Nephron (organoid): ENCODE results near the gene COMT.

ENCODE experiments used
- H3K27ac Mint-ChIP-seq, 3 experiments: 2 replicates each; pipeline ENCODE4 v1.8.0; 2020; ENCODE audit warnings: mixed read lengths in 3 of 3, mild to moderate bottlenecking in 2 of 3, moderate library complexity in 1 of 3
- H3K27me3 Mint-ChIP-seq: 2 replicates; pipeline ENCODE4 v1.8.0; 2021; ENCODE audit warnings: low read depth, mild to moderate bottlenecking, moderate library complexity, mixed read lengths
- H3K36me3 Mint-ChIP-seq: 2 replicates; pipeline ENCODE4 v1.8.0; 2020; ENCODE audit warnings: low read depth, mixed read lengths
- H3K4me1 Mint-ChIP-seq: 2 replicates; pipeline ENCODE4 v1.8.0; 2020; ENCODE audit warnings: mixed read lengths
- H3K4me3 Mint-ChIP-seq, 3 experiments: 2 replicates each; pipeline ENCODE4 v1.8.0; 2020; ENCODE audit warnings: mild to moderate bottlenecking in 3 of 3, mixed read lengths in 3 of 3, moderate library complexity in 2 of 3
- H3K9me3 Mint-ChIP-seq: 2 replicates; pipeline ENCODE4 v1.8.0; 2020; ENCODE audit warnings: mixed read lengths
- CTCF ChIP-seq, 3 experiments: fragments of 200-600 bp; sonication (generic); IDR thresholded peaks; one replicate each; pipeline ENCODE4 v1.5.0; 2021; ENCODE audit warnings: antibody characterized with exemption in 3 of 3; ENCODE audit not compliant: unreplicated experiment in 3 of 3

Gene COMT

GRCh38 chr22:19943082-19944026, 1.8 kb downstream of the COMT start:
- no peaks in the 10 kb centered on the region for H3K9me3 Mint-ChIP-seq
- H3K4me1 Mint-ChIP-seq, result peaks cover 54% of the 10 kb centered on the region
- H3K27me3 Mint-ChIP-seq, result no peaks in the 10 kb centered on the region
- H3K27ac Mint-ChIP-seq, result peak overlapping the region; percentile 99 to 100 (median 100)
- H3K4me3 Mint-ChIP-seq, result peak overlapping the region; percentile 91 to 98 (median 93)
- TF ChIP-seq CTCF (IDR thresholded peaks at IDR 0.05; ENCODE audit: unreplicated experiment in 3 of 3), result no peak
- peaks cover 12% of the 10 kb centered on the region for H3K36me3 Mint-ChIP-seq

- Mint-ChIP-seq H3K27me3 (peaks cover 5% of the 10 kb centered on the region), H3K4me3 (no peak overlapping the region), H3K4me1 (peaks cover 30% of the 10 kb centered on the region), H3K27ac (peak overlapping the region in 1 of 3 experiments; percentile 60), H3K9me3 (no peaks in the 10 kb centered on the region), H3K36me3 (peaks cover 10% of the 10 kb centered on the region)
- no peak for TF ChIP-seq CTCF (IDR thresholded peaks at IDR 0.05; ENCODE audit: unreplicated experiment in 3 of 3)
Measured at GRCh38 chr22:19948057-19948760, 6.6 kb downstream of the COMT start.

GRCh38 chr22:19951346-19951745, 9.8 kb downstream of the COMT start:
- Mint-ChIP-seq H3K9me3 (no peaks in the 10 kb centered on the region), H3K36me3 (peaks cover 5% of the 10 kb centered on the region), H3K27ac (no peak overlapping the region), H3K27me3 (peaks cover 5% of the 10 kb centered on the region), H3K4me1 (peaks cover 16% of the 10 kb centered on the region), H3K4me3 (no peak overlapping the region)
- TF ChIP-seq CTCF (IDR thresholded peaks at IDR 0.05; ENCODE audit: unreplicated experiment in 3 of 3), result no peak

GRCh38 chr22:19955241-19956128, 13.9 kb downstream of the COMT start:
- Mint-ChIP-seq H3K4me1 (peaks cover 19% of the 10 kb centered on the region), H3K27ac (no peak overlapping the region), H3K4me3 (no peak overlapping the region), H3K36me3 (peaks cover 2% of the 10 kb centered on the region), H3K27me3 (peaks cover 5% of the 10 kb centered on the region), H3K9me3 (no peaks in the 10 kb centered on the region)
- no peak for TF ChIP-seq CTCF (IDR thresholded peaks at IDR 0.05; ENCODE audit: unreplicated experiment in 3 of 3)

GRCh38 chr22:19957445-19957844, 15.9 kb downstream of the COMT start:
- Mint-ChIP-seq H3K27me3 (no peaks in the 10 kb centered on the region), H3K4me3 (no peak overlapping the region), H3K36me3 (no peaks in the 10 kb centered on the region), H3K27ac (no peak overlapping the region), H3K4me1 (peaks cover 19% of the 10 kb centered on the region), H3K9me3 (no peaks in the 10 kb centered on the region)
- TF ChIP-seq CTCF (IDR thresholded peaks at IDR 0.05; ENCODE audit: unreplicated experiment in 3 of 3), result no peak
